IMR-90 (cell line): ENCODE measurements around the gene STARD3. TPM values are rescaled to one million over a fixed set of nuclear protein-coding genes. Genes with fewer than 3 reads are reported as not detected.

Source experiments
- ATAC-seq: fragments of 200-7000 bp; cut with Tn5 transposase; 2 replicates; pipeline ENCODE4 v1.9.1; 2020; ENCODE audit warnings: low read depth, mild to moderate bottlenecking, moderate library complexity
- BruUV-seq: library from RNA; stranded (reverse); fragments of 400-500 nt; replicated peaks from 2 replicates; lab custom pipeline; 2021; lab: Mats Ljungman, UMichigan
- CTCF ChIA-PET: fragments of 300-600 bp; formaldehyde crosslinking; extraction: SDS; loops from one replicate; lab custom pipeline; 2021; ENCODE audit warnings: antibody characterized with exemption; lab: Yijun Ruan, JAX
- POLR2A ChIA-PET: fragments of 300-600 bp; sonication (Branson Sonifier 250); formaldehyde crosslinking; loops from one replicate; lab custom pipeline; 2022; ENCODE audit warnings: antibody characterized with exemption; ENCODE audit not compliant: unreplicated experiment; lab: Charles Lee
- DNase-seq: peaks from one replicate; pipeline ENCODE4 v3.0.0; 2013
- H2AFZ ChIP-seq: replicated peaks from 2 replicates; pipeline ENCODE3; 2013; ENCODE audit warnings: low read length, mild to moderate bottlenecking; ENCODE audit not compliant: poor library complexity
- H2AK5ac ChIP-seq: 2 replicates; pipeline ENCODE4 v1.6.1; 2013; ENCODE audit warnings: low read depth, low read length, inconsistent platforms
- H2AK9ac ChIP-seq: replicated peaks from 2 replicates; pipeline ENCODE3; 2013; ENCODE audit warnings: mild to moderate bottlenecking, low read depth, low read length, moderate library complexity; ENCODE audit not compliant: poor library complexity
- H2BK120ac ChIP-seq: 2 replicates; pipeline ENCODE4 v1.6.1; 2013; ENCODE audit warnings: low read depth, low read length, inconsistent platforms
- H2BK15ac ChIP-seq: 3 replicates; pipeline ENCODE4 v1.6.1; 2013; ENCODE audit warnings: low read depth, low read length, inconsistent platforms
- H2BK20ac ChIP-seq: 2 replicates; pipeline ENCODE4 v1.6.1; 2013; ENCODE audit warnings: low read depth, mild to moderate bottlenecking, inconsistent platforms, low read length, moderate library complexity
- H2BK5ac ChIP-seq: 2 replicates; pipeline ENCODE4 v1.6.1; 2013; ENCODE audit warnings: mild to moderate bottlenecking, low read depth, low read length, inconsistent platforms; ENCODE audit not compliant: poor library complexity, severe bottlenecking
- H3K14ac ChIP-seq: replicated peaks from 2 replicates; pipeline ENCODE4 v1.6.1; 2013; ENCODE audit warnings: low read depth, low read length, inconsistent platforms
- H3K18ac ChIP-seq: 2 replicates; pipeline ENCODE4 v1.6.1; 2013; ENCODE audit warnings: low read depth, low read length, control low read depth
- H3K23ac ChIP-seq: 2 replicates; pipeline ENCODE4 v1.6.1; 2013; ENCODE audit warnings: low read depth, low read length, inconsistent platforms
- H3K27ac ChIP-seq: 2 replicates; pipeline ENCODE4 v1.5.1; 2013; ENCODE audit warnings: mild to moderate bottlenecking, control low read depth, low read length; ENCODE audit not compliant: insufficient read depth
- H3K27me3 ChIP-seq: 2 replicates; pipeline ENCODE4 v1.6.1; 2013; ENCODE audit warnings: low read length; ENCODE audit not compliant: control insufficient read depth, insufficient read depth
- H3K36me3 ChIP-seq: 2 replicates; pipeline ENCODE4 v1.6.1; 2013; ENCODE audit warnings: low read length, mixed read lengths; ENCODE audit not compliant: control insufficient read depth, insufficient read depth
- H3K4ac ChIP-seq: 2 replicates; pipeline ENCODE4 v1.6.1; 2013; ENCODE audit warnings: low read depth, low read length, inconsistent platforms
- H3K4me1 ChIP-seq: 2 replicates; pipeline ENCODE4 v1.6.1; 2013; ENCODE audit warnings: low read length, mixed read lengths; ENCODE audit not compliant: control insufficient read depth, insufficient read depth
- H3K4me2 ChIP-seq: 2 replicates; pipeline ENCODE4 v1.6.1; 2013; ENCODE audit warnings: low read depth, mild to moderate bottlenecking, control low read depth, low read length, moderate library complexity
- H3K4me3 ChIP-seq: 2 replicates; pipeline ENCODE4 v1.5.1; 2013; ENCODE audit warnings: low read depth, mild to moderate bottlenecking, control low read depth, low read length, moderate library complexity; ENCODE audit not compliant: insufficient read depth
- H3K56ac ChIP-seq: 2 replicates; pipeline ENCODE4 v1.6.1; 2013; ENCODE audit warnings: low read length, inconsistent platforms; ENCODE audit not compliant: insufficient read depth; ENCODE audit errors: extremely low read depth
- H3K79me1 ChIP-seq, 2 experiments: 2 replicates each; pipeline ENCODE4 v1.6.1; 2013; ENCODE audit warnings: low read length in 2 of 2, inconsistent platforms in 1 of 2, low read depth in 1 of 2
- H3K9ac ChIP-seq: 2 replicates; pipeline ENCODE4 v1.6.1; 2013; ENCODE audit warnings: low read depth, low read length, control low read depth
- H3K9me1 ChIP-seq: 2 replicates; pipeline ENCODE4 v1.6.1; 2013; ENCODE audit warnings: low read length, inconsistent platforms; ENCODE audit not compliant: insufficient read depth
- H3K9me3 ChIP-seq: 2 replicates; pipeline ENCODE4 v1.6.1; 2013; ENCODE audit warnings: low read length; ENCODE audit not compliant: control insufficient read depth, insufficient read depth
- H4K20me1 ChIP-seq: 2 replicates; pipeline ENCODE4 v1.6.1; 2013; ENCODE audit warnings: low read length, inconsistent platforms; ENCODE audit not compliant: insufficient read depth
- H4K5ac ChIP-seq: 2 replicates; pipeline ENCODE4 v1.6.1; 2013; ENCODE audit warnings: mild to moderate bottlenecking, low read depth, low read length, control low read depth
- H4K8ac ChIP-seq, 2 experiments: 2 replicates each; pipeline ENCODE4 v1.6.1; 2013; ENCODE audit warnings: low read depth in 2 of 2, low read length in 2 of 2, control low read depth in 1 of 2, inconsistent platforms in 1 of 2
- H4K91ac ChIP-seq: 2 replicates; pipeline ENCODE4 v1.6.1; 2013; ENCODE audit warnings: low read depth, low read length, inconsistent platforms; ENCODE audit not compliant: insufficient read depth
- ELK1 ChIP-seq: fragments of 150-350 bp; IDR thresholded peaks from 2 replicates; pipeline ENCODE4 v1.6.1; 2016; ENCODE audit warnings: low read depth, mild to moderate bottlenecking, low read length, moderate library complexity, borderline replicate concordance
- FOS ChIP-seq: fragments of 150-350 bp; IDR thresholded peaks from 2 replicates; pipeline ENCODE4 v1.6.1; 2016; ENCODE audit warnings: low read depth, low read length
- MAZ ChIP-seq: IDR thresholded peaks from 2 replicates; pipeline ENCODE4 v1.6.1; 2012; ENCODE audit warnings: low read depth, mild to moderate bottlenecking, low read length, improper control_type of control experiment, moderate library complexity, borderline replicate concordance
- MXI1 ChIP-seq: IDR thresholded peaks from 2 replicates; pipeline ENCODE4 v1.6.1; 2012; ENCODE audit warnings: low read depth, mild to moderate bottlenecking, low read length, moderate library complexity, borderline replicate concordance
- NFE2L2 ChIP-seq: fragments of 150-350 bp; IDR thresholded peaks from 2 replicates; pipeline ENCODE4 v1.6.1; 2016; ENCODE audit warnings: low read depth, mild to moderate bottlenecking, low read length
- RCOR1 ChIP-seq: IDR thresholded peaks from 2 replicates; pipeline ENCODE4 v1.6.1; 2012; ENCODE audit warnings: mild to moderate bottlenecking, low read length, improper control_type of control experiment; ENCODE audit not compliant: insufficient replicate concordance
- USF2 ChIP-seq: fragments of 150-350 bp; IDR thresholded peaks from 2 replicates; pipeline ENCODE4 v1.6.1; 2017; ENCODE audit warnings: mild to moderate bottlenecking, antibody characterized with exemption, low read length, low read depth
- WGBS, 2 experiments: methylation state at CpG; one replicate each; pipeline versions ENCODE4 v1.1.5 to v1.1.7; 2013; ENCODE audit warnings: missing lambda C conversion rate in 2 of 2; ENCODE audit not compliant: insufficient read length in 1 of 2; ENCODE audit errors: extremely low coverage in 2 of 2; 5-methylcytosine and 5-hydroxymethylcytosine counted together
- dilution Hi-C: fragments of 300-500 bp; cut with HindIII; formaldehyde crosslinking; loops from one replicate; pipeline ENCODE4 v1.14.3; 2018; ENCODE audit warnings: low sequenced_read_pairs; ENCODE audit not compliant: unreplicated experiment
- in situ Hi-C: fragments of 300-500 bp; cut with MboI; formaldehyde crosslinking; loops from 3 replicates; pipeline ENCODE4 v1.14.3; 2019; ENCODE audit warnings: low sequenced_read_pairs, inconsistent platforms, mixed read lengths
- intact Hi-C: fragments of 100-400 bp; cut with micrococcal nuclease; formaldehyde crosslinking; loops from 2 replicates; pipeline ENCODE4 v1.10.0; 2022
- polyA plus RNA-seq, 3 experiments: library from polyadenylated mRNA; depleted of rRNA; stranded (reverse); fragments of >200 nt; gene quantifications; 2 replicates each; pipeline ENCODE4 v1.2.3, GENCODE V29; 2012; ENCODE audit warnings: low replicate concordance in 1 of 3
- total RNA-seq: library from RNA; depleted of rRNA; stranded (reverse); fragments of >200 nt; gene quantifications from 2 replicates; pipeline ENCODE4 v1.2.3, GENCODE V29; 2012

Gene STARD3
- total and polyA plus RNA-seq, 2 of the 4 experiments (the other 2 are of a cell fraction): 8.1 to 50.4 TPM

GRCh38 chr17:39674702-39675389, 37.9 kb downstream of the STARD3 start:
- dilution Hi-C loops (no loop called here), intact Hi-C loops (no loop called here), in situ Hi-C loops (no loop called here)
- Histone ChIP-seq H3K23ac (no peak overlapping the region), H2AFZ (no peak overlapping the region), H2BK20ac (no peak overlapping the region), H2AK9ac (no peak overlapping the region), H3K4me1 (peaks cover 7% of the 10 kb centered on the region), H3K27ac (no peak overlapping the region), H3K4me3 (no peak overlapping the region), H3K4me2 (no peak overlapping the region), H3K4ac (no peak overlapping the region), H4K91ac (no peak overlapping the region), H2BK15ac (no peak overlapping the region), H3K9me1 (peaks cover 7% of the 10 kb centered on the region; the same call in 1 of the 2 replicates), H3K18ac (no peak overlapping the region), H2AK5ac (no peak overlapping the region), H3K9ac (no peak overlapping the region), H4K8ac (no peak overlapping the region), H3K27me3 (peaks cover 23% of the 10 kb centered on the region), H3K14ac (no peak overlapping the region), H2BK5ac (no peak overlapping the region), H3K79me1 (no peaks in the 10 kb centered on the region), H2BK120ac (no peak overlapping the region), H4K20me1 (no peaks in the 10 kb centered on the region), H4K5ac (no peak overlapping the region), H3K56ac (no peak overlapping the region), H3K9me3 (no peaks in the 10 kb centered on the region), H3K36me3 (peaks cover 4% of the 10 kb centered on the region; the same call in 1 of the 2 replicates)
- WGBS, 2 experiments: 24% methylated on average over 3 of the region's 11 CpGs; no CpG with 5 or more reads in 1 of the 2 experiments
- ChIA-PET POLR2A (no interaction called here), CTCF (interaction anchor here (0.8 kb wide), 1 partner anchor 13 kb away, joined by 3 read pairs; the partner anchor contains the start of gene PGAP3)
- ATAC-seq (no peak), DNase-seq (no peak)
- TF ChIP-seq NFE2L2 (no peak), MAZ (no peak), MXI1 (no peak), USF2 (no peak), FOS (no peak), ELK1 (no peak), RCOR1 (no peak)
- no TSS peak for BruUV-seq
